Endothelial cell of umbilical vein (primary cell): ENCODE measurements around the gene DNAH11. TPM values are rescaled to one million over a fixed set of nuclear protein-coding genes. Genes with fewer than 3 reads are reported as not detected.

Source experiments
- BruUV-seq: library from RNA; stranded (reverse); fragments of 400-500 nt; replicated peaks from 2 replicates; lab custom pipeline; 2021; lab: Mats Ljungman, UMichigan
- CTCF ChIA-PET: fragments of 300-600, 350-600 bp; sonication (Branson Sonifier 250); formaldehyde crosslinking; loops from one replicate; lab custom pipeline; 2021; ENCODE audit warnings: antibody characterized with exemption, inconsistent platforms; lab: Charles Lee
- POLR2A ChIA-PET: fragments of 300-600, 350-600 bp; sonication (Branson Sonifier 250); formaldehyde crosslinking; loops from one replicate; lab custom pipeline; 2021; ENCODE audit warnings: antibody characterized with exemption, inconsistent platforms; lab: Charles Lee
- DNase-seq: peaks from one replicate; pipeline ENCODE4 v3.0.0-alpha.2; 2011; ENCODE audit warnings: low read depth, low spot score
- FAIRE-seq: peaks from 2 replicates; lab custom pipeline; 2011; peaks lifted over from hg19 to GRCh38; lab: Jason Lieb, UNC
- H2AFZ ChIP-seq: 2 replicates; pipeline ENCODE4 v1.6.0; 2012; ENCODE audit warnings: low read depth, low read length, control low read depth, inconsistent platforms
- H3K27ac ChIP-seq: 2 replicates; pipeline ENCODE4 v1.5.1; 2011; ENCODE audit warnings: low read depth, mild to moderate bottlenecking, control low read depth, low read length, moderate library complexity; ENCODE audit not compliant: insufficient read depth
- H3K27me3 ChIP-seq, 2 experiments: 2 replicates each; pipeline versions ENCODE4 v1.6.0 to v1.6.1; 2011; ENCODE audit warnings: low read length in 2 of 2, mixed read lengths in 1 of 2; ENCODE audit not compliant: control insufficient read depth in 2 of 2, insufficient read depth in 2 of 2
- H3K36me3 ChIP-seq, 2 experiments: 2 replicates in 1 of 2; 3 replicates in 1 of 2; pipeline ENCODE4 v1.5.1; 2011; ENCODE audit warnings: low read length in 2 of 2, mild to moderate bottlenecking in 1 of 2, moderate library complexity in 1 of 2; ENCODE audit not compliant: control insufficient read depth in 2 of 2, insufficient read depth in 2 of 2; ENCODE audit errors: extremely low read depth in 1 of 2
- H3K4me1 ChIP-seq: 3 replicates; pipeline ENCODE4 v1.5.1; 2011; ENCODE audit warnings: mild to moderate bottlenecking, low read length; ENCODE audit not compliant: control insufficient read depth, insufficient read depth; ENCODE audit errors: extremely low read depth
- H3K4me2 ChIP-seq: 2 replicates; pipeline ENCODE4 v1.6.1; 2011; ENCODE audit warnings: low read length, control low read depth, mixed read lengths; ENCODE audit not compliant: insufficient read depth
- H3K4me3 ChIP-seq, 3 experiments: fragments of 200-600 bp in 1 of 3; sonication (generic), shearing (Covaris generic) in 1 of 3; replicated peaks in 1 of 3; 2 replicates each; pipeline ENCODE4 v1.5.1; 2011 to 2016; ENCODE audit warnings: control low read depth in 3 of 3, low read length in 3 of 3, mild to moderate bottlenecking in 2 of 3, inconsistent platforms in 1 of 3, low read depth in 1 of 3, moderate library complexity in 1 of 3; ENCODE audit not compliant: insufficient read depth in 1 of 3
- H3K79me2 ChIP-seq: 2 replicates; pipeline ENCODE4 v1.6.0; 2012; ENCODE audit warnings: low read length, inconsistent platforms; ENCODE audit not compliant: control insufficient read depth, insufficient read depth
- H3K9ac ChIP-seq: replicated peaks from 2 replicates; pipeline ENCODE3; 2011; ENCODE audit warnings: low read length, control low read depth; ENCODE audit not compliant: insufficient read depth; ENCODE audit errors: extremely low read depth
- H3K9me1 ChIP-seq: replicated peaks from 3 replicates; pipeline ENCODE4 v1.6.0; 2011; ENCODE audit warnings: mild to moderate bottlenecking, low read length; ENCODE audit not compliant: control insufficient read depth, insufficient read depth; ENCODE audit errors: extremely low read depth
- H3K9me3 ChIP-seq: replicated peaks from 2 replicates; pipeline ENCODE4 v1.5.1; 2012; ENCODE audit warnings: low read length, inconsistent platforms; ENCODE audit not compliant: control insufficient read depth, insufficient read depth
- H4K20me1 ChIP-seq: replicated peaks from 2 replicates; pipeline ENCODE3; 2011; ENCODE audit warnings: mild to moderate bottlenecking, low read length; ENCODE audit not compliant: control insufficient read depth, insufficient read depth; ENCODE audit errors: extremely low read depth
- CTCF ChIP-seq, 2 donors: IDR thresholded peaks; 1 replicate in 1 of 2; 2 replicates in 1 of 2; pipeline ENCODE4 v1.5.1; 2011; ENCODE audit warnings: low read length in 2 of 2, mild to moderate bottlenecking in 2 of 2, moderate library complexity in 2 of 2, control low read depth in 1 of 2, inconsistent platforms in 1 of 2, low read depth in 1 of 2; ENCODE audit not compliant: insufficient read depth in 1 of 2; ENCODE audit errors: extremely low read depth in 1 of 2
- EZH2 ChIP-seq: IDR thresholded peaks from 2 replicates; pipeline ENCODE4 v1.6.1; 2012; ENCODE audit warnings: borderline replicate concordance, low read depth, mild to moderate bottlenecking, moderate library complexity, low read length, inconsistent platforms; ENCODE audit not compliant: severe bottlenecking
- FOS ChIP-seq: IDR thresholded peaks from 2 replicates; pipeline ENCODE4 v1.6.1; 2011; ENCODE audit warnings: mild to moderate bottlenecking, low read length, moderate library complexity, borderline replicate concordance; ENCODE audit not compliant: insufficient read depth
- GATA2 ChIP-seq: IDR thresholded peaks from 2 replicates; pipeline ENCODE4 v1.7.0; 2011; ENCODE audit warnings: low read depth, mild to moderate bottlenecking, moderate library complexity, mixed read lengths, low read length; ENCODE audit not compliant: insufficient read length, insufficient read depth
- JUN ChIP-seq: IDR thresholded peaks from 2 replicates; pipeline ENCODE4 v1.6.1; 2011; ENCODE audit warnings: borderline replicate concordance, low read depth; ENCODE audit not compliant: insufficient read length, insufficient read depth
- MAX ChIP-seq: IDR thresholded peaks from 2 replicates; pipeline ENCODE4 v1.6.1; 2011; ENCODE audit not compliant: insufficient read depth, insufficient read length
- MYC ChIP-seq: IDR thresholded peaks from one replicate; pipeline ENCODE4 v1.6.1; 2011; ENCODE audit warnings: mild to moderate bottlenecking, low read depth, low read length
- POLR2A ChIP-seq: IDR thresholded peaks from 2 replicates; pipeline ENCODE4 v1.6.1; 2012; ENCODE audit warnings: low read depth, mild to moderate bottlenecking, control low read depth, low read length
- POLR2AphosphoS5 ChIP-seq: IDR thresholded peaks from 2 replicates; pipeline ENCODE4 v1.6.1; 2012; ENCODE audit warnings: low read depth, mild to moderate bottlenecking, control low read depth, low read length, moderate library complexity; ENCODE audit not compliant: insufficient read depth
- dilution Hi-C: fragments of 300-500 bp; cut with MboI; formaldehyde crosslinking; loops from one replicate; pipeline ENCODE4 v1.15.0; 2019; ENCODE audit warnings: low sequenced_read_pairs; ENCODE audit not compliant: extremely low pct_ligation_motif_present
- intact Hi-C: fragments of 100-400 bp; cut with micrococcal nuclease; formaldehyde crosslinking; loops from one replicate; pipeline ENCODE4 v1.10.0; 2022
- polyA plus RNA-seq, 4 experiments: library from polyadenylated mRNA; depleted of rRNA in 3 of 4; stranded (reverse) in 3 of 4; unstranded in 1 of 4; fragments of >200 nt; gene quantifications; 2 replicates each; pipeline versions ENCODE4 v1.2.1 to v1.2.3, GENCODE V29; 2011 to 2012; ENCODE audit warnings: missing spikeins in 1 of 4
- total RNA-seq: library from RNA; stranded (reverse); gene quantifications from 2 replicates; pipeline ENCODE4 v1.2.3, GENCODE V29; 2021

DNAH11 gene
- total and polyA plus RNA-seq, 2 donors (not counting 3 experiments of a cell fraction or from before 2014, with no cell fraction given): 0.69 to 0.91 TPM

DNA sequence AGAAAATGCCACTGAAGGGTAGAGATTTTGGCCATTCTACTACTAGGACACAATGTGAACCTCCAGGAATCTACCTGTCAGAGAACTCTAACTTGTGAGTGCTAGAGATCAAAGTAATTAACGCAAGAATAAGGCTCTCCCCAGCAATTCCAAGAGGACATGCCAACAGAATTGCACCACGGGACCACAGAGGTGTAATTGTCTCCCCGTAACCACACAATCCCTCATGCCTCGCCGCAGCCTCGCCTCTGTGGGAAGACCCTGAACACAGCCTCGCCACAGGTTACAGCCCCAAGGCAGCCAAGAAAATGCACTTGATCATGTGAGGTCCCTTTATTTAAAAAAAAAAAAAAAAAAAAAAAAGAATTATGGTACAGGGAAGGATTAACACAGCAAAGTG lies 373.3 kb downstream of the DNAH11 start:
- ChIA-PET CTCF (no interaction called here), POLR2A (interaction anchor here (0.7 kb wide), 1 partner anchor 23 kb away, joined by 6 read pairs; no protein-coding TSS in a partner anchor)
- no TSS peak for BruUV-seq
- H3K9ac ChIP-seq: no peak overlapping the region
- no peak overlapping the region for H3K27ac ChIP-seq
- no peaks in the 10 kb centered on the region for H3K4me1 ChIP-seq
- H2AFZ ChIP-seq: no peak overlapping the region
- H3K9me1 ChIP-seq: no peaks in the 10 kb centered on the region
- peaks cover 3 to 17% of the 10 kb centered on the region in 2 experiments for H3K36me3 ChIP-seq
- H3K9me3 ChIP-seq: no peaks in the 10 kb centered on the region
- dilution Hi-C loops: no loop called here
- intact Hi-C loops: no loop called here
- H3K79me2 ChIP-seq: peaks cover 38% of the 10 kb centered on the region
- H3K4me3 ChIP-seq: no peak overlapping the region
- TF ChIP-seq JUN: no peak
- TF ChIP-seq CTCF (IDR thresholded peaks at IDR 0.05; ENCODE audit: extremely low read depth in 1 of 2, insufficient read depth in 1 of 2, low read depth in 1 of 2, low read length in 2 of 2): no peak
- no peak for TF ChIP-seq MAX
- no peak for TF ChIP-seq POLR2A
- no peak for TF ChIP-seq MYC
- TF ChIP-seq EZH2: no peak
- H4K20me1 ChIP-seq: no peaks in the 10 kb centered on the region
- FAIRE-seq (no peak), DNase-seq (no peak)
- no peak overlapping the region for H3K4me2 ChIP-seq
- no peaks in the 10 kb centered on the region for H3K27me3 ChIP-seq

GRCh38 chr7:21916629-21917028 lies 373.8 kb downstream of the DNAH11 start:
- no peaks in the 10 kb centered on the region for H3K9me3 ChIP-seq
- ChIA-PET POLR2A (no interaction called here), CTCF (no interaction called here)
- BruUV-seq: no TSS peak
- H3K4me3 ChIP-seq: no peak overlapping the region
- no peak overlapping the region for H2AFZ ChIP-seq
- no peak overlapping the region for H3K9ac ChIP-seq
- no peak overlapping the region for H3K4me2 ChIP-seq
- H3K36me3 ChIP-seq: peaks cover 3 to 17% of the 10 kb centered on the region in 2 experiments
- no peaks in the 10 kb centered on the region for H3K9me1 ChIP-seq
- TF ChIP-seq POLR2A: no peak
- TF ChIP-seq GATA2: no peak
- TF ChIP-seq MAX: no peak
- TF ChIP-seq JUN: no peak
- TF ChIP-seq CTCF (IDR thresholded peaks at IDR 0.05; ENCODE audit: extremely low read depth in 1 of 2, insufficient read depth in 1 of 2, low read depth in 1 of 2, low read length in 2 of 2): no peak
- no peak for TF ChIP-seq EZH2
- no peak for TF ChIP-seq POLR2AphosphoS5
- no peak for TF ChIP-seq FOS
- TF ChIP-seq MYC: no peak
- intact Hi-C loops: no loop called here
- H3K27me3 ChIP-seq: no peaks in the 10 kb centered on the region
- peaks cover 43% of the 10 kb centered on the region for H3K79me2 ChIP-seq
- FAIRE-seq (no peak), DNase-seq (no peak)
- H3K4me1 ChIP-seq: no peaks in the 10 kb centered on the region
- no peak overlapping the region for H3K27ac ChIP-seq
- no peaks in the 10 kb centered on the region for H4K20me1 ChIP-seq
- dilution Hi-C loops: no loop called here
